C4-2B (cell line): Measurements from ENCODE around the gene UVSSA.

Experiments
- H3K27ac ChIP-seq: fragments of 450-650 bp; 2 replicates; pipeline ENCODE4 v1.5.1; 2017
- ZFX ChIP-seq: fragments of 450-650 bp; IDR thresholded peaks from 2 replicates; pipeline ENCODE4 v1.6.1; 2017
- TF ChIP-seq, protein P1 (sequence below): fragments of 450-650 bp; conservative IDR thresholded peaks from 2 replicates; pipeline ENCODE4 v1.5.1; 2017; ENCODE audit warnings: mild to moderate bottlenecking

Gene UVSSA

DNA sequence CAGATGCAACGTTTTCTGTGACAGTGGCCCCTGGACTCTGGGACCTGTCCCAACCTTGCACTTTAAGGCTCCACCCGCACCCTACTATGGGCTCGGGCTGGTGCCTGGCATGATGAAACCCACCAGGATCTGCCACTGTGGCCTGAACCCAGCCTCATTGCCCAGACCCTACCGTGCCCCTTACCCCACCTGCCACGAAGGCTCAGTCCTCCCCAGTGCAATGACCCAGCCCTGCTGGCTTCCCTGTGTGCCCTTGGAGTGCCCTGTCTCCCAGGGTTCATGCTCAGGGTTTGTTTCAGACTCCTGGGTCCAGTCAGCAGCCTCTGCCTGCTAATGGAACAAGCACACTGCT is 3.1 kb downstream of the UVSSA start:
- no peak overlapping the region; the same call in 1 of the 2 replicates for H3K27ac ChIP-seq
- no peak for TF ChIP-seq ZFX
- TF ChIP-seq, protein P1, sequence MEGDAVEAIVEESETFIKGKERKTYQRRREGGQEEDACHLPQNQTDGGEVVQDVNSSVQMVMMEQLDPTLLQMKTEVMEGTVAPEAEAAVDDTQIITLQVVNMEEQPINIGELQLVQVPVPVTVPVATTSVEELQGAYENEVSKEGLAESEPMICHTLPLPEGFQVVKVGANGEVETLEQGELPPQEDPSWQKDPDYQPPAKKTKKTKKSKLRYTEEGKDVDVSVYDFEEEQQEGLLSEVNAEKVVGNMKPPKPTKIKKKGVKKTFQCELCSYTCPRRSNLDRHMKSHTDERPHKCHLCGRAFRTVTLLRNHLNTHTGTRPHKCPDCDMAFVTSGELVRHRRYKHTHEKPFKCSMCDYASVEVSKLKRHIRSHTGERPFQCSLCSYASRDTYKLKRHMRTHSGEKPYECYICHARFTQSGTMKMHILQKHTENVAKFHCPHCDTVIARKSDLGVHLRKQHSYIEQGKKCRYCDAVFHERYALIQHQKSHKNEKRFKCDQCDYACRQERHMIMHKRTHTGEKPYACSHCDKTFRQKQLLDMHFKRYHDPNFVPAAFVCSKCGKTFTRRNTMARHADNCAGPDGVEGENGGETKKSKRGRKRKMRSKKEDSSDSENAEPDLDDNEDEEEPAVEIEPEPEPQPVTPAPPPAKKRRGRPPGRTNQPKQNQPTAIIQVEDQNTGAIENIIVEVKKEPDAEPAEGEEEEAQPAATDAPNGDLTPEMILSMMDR, result no peak

DNA sequence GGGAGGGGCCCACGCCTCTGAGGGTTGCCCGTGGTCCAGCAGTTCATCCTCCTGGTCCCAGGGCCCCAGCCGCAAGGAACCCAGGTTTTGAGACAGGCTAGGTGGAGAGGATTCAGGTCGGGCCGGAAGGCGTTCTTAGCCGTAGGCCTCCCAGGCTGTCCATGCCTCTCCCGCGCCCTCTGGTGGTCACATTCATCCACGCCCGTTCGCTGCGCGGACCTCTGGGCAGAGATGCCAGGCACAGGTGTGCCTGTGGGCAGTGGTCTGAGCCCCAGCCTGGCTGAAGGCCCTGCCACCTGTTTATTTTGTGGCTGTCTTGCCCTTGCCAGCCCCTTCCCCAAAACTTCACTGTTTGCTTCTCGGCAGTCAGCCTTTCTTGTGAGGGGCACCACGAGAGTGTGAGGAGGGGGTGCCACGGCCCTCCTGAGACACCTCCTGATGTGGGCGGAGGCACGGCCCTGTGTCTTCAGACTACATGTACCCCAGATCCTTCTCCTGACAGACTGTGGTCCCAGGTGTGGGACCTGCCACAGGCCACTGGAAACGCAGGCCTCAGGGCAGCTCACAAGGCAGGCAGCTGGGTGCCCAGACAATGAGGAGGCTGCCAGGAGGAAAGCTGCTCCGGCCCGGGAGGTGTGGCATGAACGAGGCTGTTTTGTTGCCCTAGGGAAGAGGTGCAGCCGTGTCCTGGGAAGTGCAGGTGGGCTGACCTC is 5.0 kb downstream of the UVSSA start:
- no peak for TF ChIP-seq ZFX
- TF ChIP-seq, protein P1, result peak; percentile 93
- no peak overlapping the region; the same call in 1 of the 2 replicates for H3K27ac ChIP-seq

DNA sequence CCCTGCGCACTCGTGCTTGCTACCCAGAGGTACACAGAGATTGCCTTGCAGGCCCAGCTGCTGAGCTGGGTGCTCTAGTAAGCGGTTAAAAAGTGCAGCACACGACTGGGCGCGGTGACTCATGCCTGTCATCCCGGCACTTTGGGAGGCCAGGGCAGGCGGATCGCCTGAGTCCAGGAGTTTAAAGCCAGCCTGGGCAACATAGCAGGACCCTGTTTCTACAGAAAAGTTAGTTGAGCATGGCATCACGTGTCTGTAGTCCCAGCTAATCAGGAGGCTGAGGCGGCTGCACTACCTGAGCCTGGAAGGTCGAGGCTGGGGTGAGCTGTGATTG is 5.5 kb downstream of the UVSSA start:
- no peak overlapping the region for H3K27ac ChIP-seq
- TF ChIP-seq, protein P1, result no peak
- no peak for TF ChIP-seq ZFX

- TF ChIP-seq, protein P1, result no peak
- TF ChIP-seq ZFX, result no peak
- H3K27ac ChIP-seq, result no peak overlapping the region
These were observed 6.4 kb downstream of the UVSSA start for GRCh38 chr4:1353186-1354055.

DNA sequence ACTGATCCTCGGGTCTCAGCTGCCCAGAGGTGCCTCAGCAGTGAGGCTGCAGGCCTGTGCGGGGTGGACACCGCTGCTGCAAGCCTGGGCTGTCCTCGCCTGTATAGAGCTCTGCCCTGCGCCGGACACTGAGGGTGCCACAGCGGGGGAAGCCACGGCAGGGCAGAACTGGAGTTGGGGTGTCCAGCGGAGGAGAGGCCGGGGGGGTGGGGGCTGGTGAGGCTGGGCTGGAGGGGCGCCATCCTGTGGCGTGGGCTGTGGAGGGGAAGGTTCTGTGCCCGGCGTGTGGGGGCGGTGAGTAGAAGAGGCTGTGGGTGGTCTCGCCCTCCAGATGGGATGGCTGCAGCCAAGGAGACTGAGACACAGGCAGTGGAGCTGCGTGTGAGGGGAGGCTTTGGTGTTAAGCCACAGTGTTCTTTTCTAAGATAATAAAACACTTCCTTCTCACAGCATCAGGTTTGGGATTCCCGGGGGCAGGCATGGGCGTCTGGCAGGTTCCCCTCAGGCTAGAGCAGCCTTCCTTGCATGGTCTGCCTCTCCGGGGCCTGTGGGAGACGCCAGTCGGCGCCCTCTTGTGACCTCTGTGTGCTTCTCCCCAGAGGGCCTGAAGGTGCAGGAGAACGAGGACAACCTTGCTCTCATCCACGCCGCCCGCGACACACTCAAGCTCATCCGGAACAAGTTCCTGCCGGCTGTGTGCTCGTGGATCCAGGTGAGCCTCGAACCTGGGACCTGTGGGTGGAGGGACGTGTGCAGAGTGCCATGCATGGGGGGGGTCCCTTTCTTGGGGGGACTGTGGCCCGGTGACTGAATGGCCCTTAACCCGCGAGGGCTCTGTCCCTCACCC is 7.4 kb downstream of the UVSSA start:
- H3K27ac ChIP-seq, result no peak overlapping the region
- TF ChIP-seq, protein P1, result no peak; the same call in 1 of the 2 replicates

- TF ChIP-seq, protein P1, result no peak
- TF ChIP-seq ZFX, result no peak
- H3K27ac ChIP-seq, result no peak overlapping the region
These were observed 7.9 kb downstream of the UVSSA start for GRCh38 chr4:1354983-1355275.

DNA sequence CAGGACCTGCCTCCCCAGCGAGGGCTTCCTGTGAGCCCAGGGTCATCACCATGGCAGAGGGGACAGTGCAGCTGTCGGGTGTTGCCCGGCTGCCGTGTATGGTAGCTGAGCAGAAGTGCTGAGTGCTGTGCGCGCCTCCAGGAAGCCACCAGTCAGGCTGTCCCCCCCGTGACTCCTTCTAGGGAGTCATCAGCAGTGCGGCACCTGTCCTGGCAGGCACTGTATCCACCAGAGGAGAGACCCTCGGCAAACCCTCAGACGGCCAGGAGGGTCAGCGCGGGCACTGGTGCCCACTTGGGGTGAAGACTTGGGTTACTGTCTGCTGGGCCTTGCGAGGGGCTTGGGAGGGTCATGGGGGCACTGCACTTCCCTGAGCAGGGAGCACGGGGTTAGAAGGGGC is 8.4 kb downstream of the UVSSA start:
- no peak for TF ChIP-seq ZFX
- TF ChIP-seq, protein P1, result no peak

More for the DNA sequence above, 8.4 kb downstream of the UVSSA start:
- no peak overlapping the region for H3K27ac ChIP-seq
